Globus pallidus (tissue), 1 donor: ENCODE measurements around the gene ZNF76.
A peak's percentile ranks its signal among the peaks of the same experiment; 100 is the strongest.
"Not testable (repeated sequence)": the region's sequence is repeated elsewhere in the genome, so short reads cannot be mapped to it uniquely, and the experiment has no call there.

Experiments
- DNase-seq: peaks from one replicate; pipeline ENCODE4 v3.0.0-alpha.2; 2015; ENCODE audit warnings: low spot score

The ZNF76 gene

GRCh38 chr6:35330541-35331119 is 71.1 kb downstream of the ZNF76 start:
- no peak for DNase-seq

- DNase-seq: not testable (repeated sequence)
These were observed 72.7 kb downstream of the ZNF76 start for GRCh38 chr6:35332074-35332887.

GRCh38 chr6:35341557-35341956 is 82.0 kb downstream of the ZNF76 start:
- no peak for DNase-seq

GRCh38 chr6:35342258-35343091 is 82.9 kb downstream of the ZNF76 start, which contains the start of gene PPARD:
TSS of gene PPARD (plus strand) at chr6:35342558. CDS start at chr6:35411088, 68,530 bp downstream.
- DNase-seq: peak; percentile 97

- no peak for DNase-seq
These were observed 83.7 kb downstream of the ZNF76 start for GRCh38 chr6:35343092-35343834.

GRCh38 chr6:35343835-35344550 is 84.5 kb downstream of the ZNF76 start:
- no peak for DNase-seq
